GM19463 (cell line): ENCODE measurements around the gene NGRN.

Source experiments
- ATAC-seq: cut with Tn5 transposase; IDR thresholded peaks from one replicate; pipeline ENCODE4 v1.9.1; 2021; ENCODE audit warnings: mild to moderate bottlenecking, moderate library complexity; ENCODE audit not compliant: unreplicated experiment

NGRN gene

GRCh38 chr15:90315278-90315982, 50.0 kb downstream of the NGRN start:
- ATAC-seq: no peak

GRCh38 chr15:90316139-90316538, 50.7 kb downstream of the NGRN start:
- ATAC-seq: no peak

GRCh38 chr15:90318591-90318990, 53.1 kb downstream of the NGRN start:
- ATAC-seq: no peak

- ATAC-seq: peak; percentile 79
Measured at GRCh38 chr15:90320062-90320884, 54.8 kb downstream of the NGRN start.

- no peak for ATAC-seq
Measured at GRCh38 chr15:90320885-90321278, 55.4 kb downstream of the NGRN start.
